HG03108 (cell line): ENCODE results near the gene SEC14L6.
"Not testable (repeated sequence)": the region's sequence is repeated elsewhere in the genome, so short reads cannot be mapped to it uniquely, and the experiment has no call there.

Experiments
- ATAC-seq: cut with Tn5 transposase; IDR thresholded peaks from one replicate; pipeline ENCODE4 v1.9.1; 2021; ENCODE audit warnings: moderate library complexity; ENCODE audit not compliant: unreplicated experiment

Gene SEC14L6

GRCh38 chr22:30546616-30547015, at the start of gene SEC14L6:
SEC14L6 (minus strand) TSS chr22:30546741; CDS start chr22:30546682, 59 bp downstream.
- no peak for ATAC-seq

DNA sequence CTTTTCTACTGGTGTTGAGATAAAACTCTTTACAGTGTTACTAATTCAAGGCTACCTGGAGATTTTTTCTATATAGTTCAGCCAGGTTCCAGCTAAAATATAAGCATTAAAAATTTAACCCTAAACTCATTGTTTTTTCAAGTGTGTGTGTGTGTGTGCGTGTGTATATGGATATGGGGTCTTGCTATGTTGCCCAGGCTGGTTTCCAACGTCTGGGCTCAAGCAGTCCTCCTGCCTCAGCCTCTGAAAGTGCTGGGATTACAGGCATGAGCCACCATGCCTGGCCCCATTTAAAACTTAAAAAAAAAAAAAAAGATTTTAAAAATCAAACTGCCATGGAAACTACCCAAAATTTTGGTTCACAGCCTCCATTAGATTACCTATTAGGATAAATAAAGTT, 49.7 kb upstream of the SEC14L6 start:
- no peak for ATAC-seq

DNA sequence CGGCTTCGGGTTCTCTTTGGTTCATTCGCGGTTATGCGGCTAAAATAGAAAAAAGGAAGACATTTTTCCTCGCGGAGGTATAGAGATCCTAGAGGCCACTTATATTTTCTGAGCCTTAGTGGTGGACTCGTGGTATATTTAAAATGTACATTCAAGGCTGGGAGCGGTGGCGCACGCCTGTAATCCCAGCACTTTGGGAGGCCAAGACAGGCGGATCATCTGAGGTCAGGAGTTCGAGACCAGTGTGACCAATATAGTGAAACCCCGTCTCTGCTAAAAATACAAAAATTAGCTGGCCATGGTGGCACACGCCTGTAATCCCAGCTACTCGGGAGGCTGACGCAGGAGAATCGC, 45.8 kb upstream of the SEC14L6 start:
- ATAC-seq: not testable (repeated sequence)

DNA sequence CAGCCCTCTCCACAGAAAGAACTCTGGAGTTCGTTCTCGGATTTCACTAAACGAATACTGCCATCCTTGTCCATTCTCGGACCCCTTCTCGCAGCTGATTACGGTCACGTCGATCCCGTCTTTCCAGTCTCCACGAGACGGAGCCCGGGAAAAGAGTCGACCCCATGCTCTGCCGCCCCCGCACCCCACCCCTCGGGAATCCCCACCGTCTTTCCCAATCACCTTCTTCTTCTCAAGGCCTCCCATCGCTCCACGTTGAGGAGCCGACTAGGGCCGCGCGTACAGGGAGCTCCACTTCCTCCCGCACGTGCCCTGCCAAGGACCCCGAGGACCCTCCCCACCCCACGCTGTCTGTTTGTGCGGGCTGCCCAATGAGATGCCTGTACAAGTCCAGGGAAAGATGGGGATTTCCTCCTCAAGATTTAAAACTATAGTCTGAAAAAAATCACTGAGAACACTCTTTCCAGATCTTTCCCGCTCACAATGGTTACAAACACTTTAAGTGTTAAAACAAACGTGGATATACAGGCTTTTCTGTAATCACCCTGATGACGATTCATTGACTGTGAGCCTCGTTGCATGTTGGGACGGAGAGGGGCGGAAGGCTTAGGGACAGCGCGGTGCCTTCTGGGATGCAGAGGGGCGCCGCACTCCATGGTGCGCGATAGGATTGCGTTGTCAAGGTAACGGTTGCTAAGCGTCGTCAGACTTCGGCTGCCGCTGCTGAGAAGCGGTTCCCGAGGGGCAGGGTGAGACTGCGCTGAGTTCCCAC, 45.2 kb upstream of the SEC14L6 start, which contains the start of gene PES1:
PES1 (minus strand) TSS at position 323 of the 772 bp plus-strand sequence; CDS start at position 246, 77 bp downstream.
- peak; percentile 95 for ATAC-seq

GRCh38 chr22:30591191-30591587, 44.6 kb upstream of the SEC14L6 start:
- no peak for ATAC-seq

GRCh38 chr22:30586414-30586813, 39.9 kb upstream of the SEC14L6 start:
- ATAC-seq: no peak

- no peak for ATAC-seq
Observed at GRCh38 chr22:30584441-30584840, 37.9 kb upstream of the SEC14L6 start.

DNA sequence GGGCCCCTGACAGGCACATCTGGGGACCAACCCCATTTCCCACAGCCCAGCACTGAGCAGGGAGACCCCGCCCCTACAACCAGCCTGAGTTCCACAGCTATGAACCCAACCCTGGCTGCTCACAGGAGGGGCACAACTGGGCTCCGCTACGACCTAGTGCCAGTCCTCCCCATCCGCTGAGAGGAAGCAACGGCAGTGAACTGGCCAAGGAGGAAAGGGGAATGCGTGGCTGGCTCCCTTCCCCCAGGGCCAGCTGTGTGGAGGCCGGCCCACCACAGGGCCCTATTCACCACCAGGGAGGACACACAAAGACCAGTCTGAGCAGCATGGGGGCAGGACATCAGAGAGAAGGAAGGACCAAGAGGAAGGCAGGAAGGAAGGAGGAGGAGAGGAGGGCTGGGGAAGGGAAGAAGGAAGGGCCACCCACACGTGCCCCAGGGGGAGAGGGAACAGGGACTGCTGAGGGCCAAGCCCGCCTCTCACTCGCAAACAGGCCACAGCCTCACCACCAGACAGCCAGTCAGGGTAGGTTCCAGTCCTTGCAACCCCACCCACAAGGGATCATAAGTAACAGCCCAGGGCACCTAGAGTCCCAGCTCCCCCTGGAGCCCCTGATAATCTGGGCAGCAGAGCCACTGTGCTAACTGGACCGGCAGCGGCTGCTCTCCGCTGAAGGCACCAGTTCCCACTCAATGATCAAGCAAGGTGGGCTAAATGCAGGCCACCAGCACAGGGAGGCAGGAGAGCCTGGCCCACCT, 36.4 kb upstream of the SEC14L6 start:
- ATAC-seq: no peak

DNA sequence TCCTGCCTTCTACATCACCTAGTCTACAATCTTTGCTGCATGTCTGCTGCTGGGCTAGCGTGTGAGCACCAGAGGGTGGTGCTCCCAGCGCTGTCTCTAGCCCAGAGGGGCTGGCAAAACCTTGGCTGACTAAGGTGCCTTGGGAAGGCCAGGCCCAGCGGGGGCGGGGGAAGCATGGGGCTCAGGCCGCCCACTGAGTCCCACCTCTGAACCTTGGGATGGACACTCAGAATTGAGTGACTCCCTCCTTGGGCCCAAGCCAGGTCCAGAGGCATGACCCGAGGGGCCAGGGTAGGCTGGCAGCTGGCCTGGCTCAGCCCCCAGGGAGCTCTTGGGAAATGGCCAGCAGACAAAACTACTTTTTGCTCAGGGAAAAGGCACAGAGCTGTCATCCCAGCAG, 35.5 kb upstream of the SEC14L6 start:
- ATAC-seq: no peak

DNA sequence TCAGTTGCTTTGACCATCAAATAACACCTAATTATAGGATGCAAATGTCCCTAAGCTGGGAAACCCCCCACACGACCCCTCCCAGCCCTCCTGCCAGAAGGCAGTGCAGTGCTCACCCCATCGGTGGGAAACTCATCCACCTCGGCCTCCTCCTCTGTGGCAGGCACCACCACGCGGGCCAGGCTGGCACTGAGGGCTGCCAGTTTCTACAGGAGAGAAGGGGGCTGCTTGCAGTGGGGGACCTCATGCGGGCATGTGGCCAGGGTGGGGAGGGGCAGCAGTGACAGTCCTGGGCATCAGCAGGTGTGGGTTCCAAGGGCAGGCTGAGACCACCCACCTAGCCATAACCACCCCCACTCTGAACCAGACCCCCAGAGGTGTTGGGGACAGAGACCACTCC, 34.4 kb upstream of the SEC14L6 start:
- no peak for ATAC-seq

GRCh38 chr22:30578481-30578880, 31.9 kb upstream of the SEC14L6 start:
- no peak for ATAC-seq

DNA sequence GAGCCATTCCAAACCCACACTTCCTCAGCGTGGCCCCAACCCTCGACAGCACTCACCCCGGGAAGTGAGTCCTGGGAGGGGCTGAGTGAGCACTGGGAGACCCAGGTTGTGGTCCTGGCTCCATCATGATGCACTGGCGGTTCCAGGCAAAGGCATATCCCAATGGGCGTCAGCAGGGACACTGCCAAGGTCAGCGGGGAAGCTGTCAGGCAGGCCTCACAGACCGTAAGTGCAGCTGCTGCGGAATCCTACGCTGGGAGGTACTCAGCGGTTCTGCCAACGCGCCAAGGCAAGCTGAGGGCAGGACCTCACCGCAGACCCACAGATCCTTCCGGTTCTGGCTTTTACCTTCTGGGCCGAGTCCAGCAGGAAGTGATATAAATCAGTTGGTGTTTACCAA, 29.3 kb upstream of the SEC14L6 start:
- ATAC-seq: no peak

DNA sequence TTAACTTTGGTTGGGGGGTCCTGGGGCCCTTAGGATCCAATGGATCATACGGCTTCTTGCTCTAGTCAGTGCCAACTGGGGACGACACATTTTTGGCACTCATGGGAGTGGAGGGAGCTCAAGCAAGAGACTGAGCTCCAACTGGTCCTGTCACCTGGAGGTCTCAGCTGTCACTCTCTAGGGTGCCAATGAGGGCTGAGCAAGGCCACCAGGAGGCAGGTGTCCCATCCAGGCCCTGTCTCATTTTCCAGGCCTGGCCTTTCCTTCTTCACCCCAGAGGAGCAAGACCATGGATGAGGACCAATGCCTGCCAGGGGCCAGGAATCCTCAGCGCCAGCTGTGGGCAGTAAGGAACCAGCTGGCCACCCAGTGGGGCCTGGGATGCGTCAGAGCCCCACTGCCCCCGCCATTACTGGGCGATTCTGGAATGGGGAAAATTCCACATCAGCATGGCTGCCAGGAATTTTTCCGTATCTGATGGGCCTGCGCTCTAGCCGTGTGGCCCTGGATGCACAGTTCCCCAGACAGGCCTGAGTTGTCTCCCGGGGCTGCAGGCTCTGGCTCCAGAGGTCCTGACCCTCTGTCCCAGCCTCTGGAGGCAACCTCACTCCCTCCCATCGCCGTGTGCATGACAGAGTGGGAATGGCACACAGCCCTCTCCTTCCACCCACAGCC, 28.6 kb upstream of the SEC14L6 start:
- no peak for ATAC-seq

DNA sequence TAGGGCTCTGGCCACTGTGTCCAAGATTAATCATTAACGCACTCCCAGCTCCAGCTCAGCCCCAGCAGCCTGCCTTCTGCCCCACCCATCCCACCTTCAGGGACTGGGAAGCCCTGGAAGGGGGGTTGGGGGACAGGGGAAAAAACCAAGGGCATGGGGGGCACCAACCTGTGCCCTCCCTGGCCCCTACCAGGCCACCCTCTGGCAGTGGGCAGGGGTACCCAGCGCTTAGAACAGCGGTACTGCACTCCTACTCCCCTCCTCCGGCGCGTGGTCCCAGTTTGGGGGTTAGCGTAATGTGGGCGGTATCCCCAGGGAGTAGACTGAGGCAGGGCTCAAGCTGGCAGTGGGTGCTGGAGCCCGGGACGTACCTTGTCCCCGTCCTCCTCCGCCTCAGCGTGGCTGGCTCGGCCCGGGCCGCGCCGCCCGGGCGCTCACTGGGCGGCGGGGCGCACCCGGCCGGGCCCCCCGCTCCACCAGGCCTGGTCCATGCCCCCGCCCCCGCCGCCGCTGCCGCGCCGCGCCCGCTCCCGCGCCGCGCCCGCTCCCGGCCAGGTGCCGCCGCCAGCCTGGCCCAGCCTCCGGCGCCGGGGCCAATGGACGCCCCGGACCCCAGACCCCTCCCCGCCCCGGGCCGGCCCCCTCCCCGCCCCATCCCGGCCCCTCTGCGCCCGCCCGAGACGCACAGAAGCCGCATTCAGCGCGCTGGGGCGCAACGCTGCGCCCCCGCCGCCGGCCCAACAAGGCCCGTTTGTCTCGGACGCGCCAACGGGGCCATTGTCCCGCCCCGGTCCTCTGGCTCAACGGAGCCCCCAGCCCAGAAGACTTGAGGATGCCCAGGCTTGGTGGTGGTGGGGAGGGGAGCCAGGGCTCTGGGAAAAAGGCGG, 27.8 kb upstream of the SEC14L6 start, which contains the start of gene GAL3ST1:
GAL3ST1 (minus strand) TSS at position 571 of the 887 bp plus-strand sequence. CDS start 17,273 bp downstream, outside the sequence.
- no peak for ATAC-seq

DNA sequence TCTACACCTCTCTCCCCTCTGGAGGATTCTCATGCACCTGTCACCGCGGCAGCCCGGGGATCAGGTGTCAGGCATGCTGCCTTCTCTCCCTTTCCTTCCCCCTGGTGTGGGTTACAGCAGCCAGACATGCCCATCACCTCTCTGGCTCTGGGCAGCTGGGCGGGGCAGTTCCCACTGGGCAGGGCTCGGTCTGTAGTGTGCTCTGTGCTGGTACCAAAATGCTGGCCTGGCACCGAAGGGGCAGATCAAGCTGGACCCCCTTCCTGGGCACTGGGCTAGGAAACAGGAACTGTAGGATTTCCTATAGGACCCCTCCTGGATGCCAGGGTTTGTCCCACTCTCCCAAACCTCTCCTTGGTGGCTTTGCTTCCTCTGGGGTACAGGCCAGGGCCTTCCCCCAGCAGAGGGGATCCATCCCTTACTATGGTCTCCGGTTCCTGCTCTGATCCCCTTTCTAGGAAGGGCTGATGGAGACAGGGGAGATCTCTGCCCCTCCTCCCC, 27.1 kb upstream of the SEC14L6 start:
- no peak for ATAC-seq

DNA sequence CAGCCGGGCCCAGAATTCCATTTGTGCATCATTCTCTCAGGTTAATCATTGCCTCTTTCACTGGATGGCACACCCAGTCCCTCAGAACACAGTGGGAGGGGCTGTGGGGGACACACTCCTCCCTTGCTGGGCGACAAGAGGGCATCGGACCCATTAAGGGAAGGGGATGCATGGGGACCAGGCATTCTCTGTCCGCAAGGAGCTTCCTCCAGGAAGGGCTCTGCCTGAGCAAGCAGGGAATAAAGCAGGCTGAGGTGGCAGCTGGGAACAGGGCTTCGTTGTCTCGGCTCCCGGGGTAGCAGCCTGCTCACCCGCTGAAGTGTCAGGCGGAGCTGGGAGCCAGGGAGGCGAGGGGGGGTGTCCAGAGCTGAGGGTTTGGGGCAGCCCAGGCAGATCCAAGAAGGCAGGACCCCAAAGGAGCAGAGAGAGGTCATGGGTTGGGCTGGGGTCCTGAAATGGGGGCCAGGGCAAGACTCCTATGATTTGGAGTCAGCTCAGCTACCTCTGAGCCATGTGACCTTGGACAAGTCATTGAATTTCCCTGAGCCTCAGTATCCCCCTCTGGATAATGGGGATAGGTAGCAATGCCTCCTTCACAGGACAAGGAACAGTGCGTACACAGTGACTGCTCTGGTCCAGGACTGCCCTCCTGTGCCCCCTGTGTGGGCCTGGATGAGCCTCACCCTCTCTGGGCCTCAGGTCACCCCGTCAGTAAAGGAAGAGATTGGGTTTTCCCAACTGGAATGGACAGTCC, 26.5 kb upstream of the SEC14L6 start:
- no peak for ATAC-seq

DNA sequence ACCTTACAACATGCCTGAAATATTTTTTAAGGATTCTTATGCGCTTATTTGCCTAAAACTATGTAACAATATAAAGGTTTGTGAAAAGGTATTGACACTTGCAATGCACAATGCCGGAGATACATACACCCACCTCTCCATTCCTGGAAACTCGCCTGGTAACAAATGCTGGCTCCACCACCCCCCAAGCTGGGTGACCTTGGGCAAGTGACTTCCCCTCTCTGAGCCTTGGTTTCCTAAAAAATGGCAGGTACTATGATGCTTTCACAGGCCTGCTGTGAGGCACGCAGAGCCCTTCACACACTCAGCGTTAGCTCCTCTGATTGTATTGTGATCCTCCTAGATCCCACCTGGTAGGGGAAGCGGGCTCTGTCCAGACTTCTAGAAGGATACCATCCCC, 25.7 kb upstream of the SEC14L6 start:
- no peak for ATAC-seq

DNA sequence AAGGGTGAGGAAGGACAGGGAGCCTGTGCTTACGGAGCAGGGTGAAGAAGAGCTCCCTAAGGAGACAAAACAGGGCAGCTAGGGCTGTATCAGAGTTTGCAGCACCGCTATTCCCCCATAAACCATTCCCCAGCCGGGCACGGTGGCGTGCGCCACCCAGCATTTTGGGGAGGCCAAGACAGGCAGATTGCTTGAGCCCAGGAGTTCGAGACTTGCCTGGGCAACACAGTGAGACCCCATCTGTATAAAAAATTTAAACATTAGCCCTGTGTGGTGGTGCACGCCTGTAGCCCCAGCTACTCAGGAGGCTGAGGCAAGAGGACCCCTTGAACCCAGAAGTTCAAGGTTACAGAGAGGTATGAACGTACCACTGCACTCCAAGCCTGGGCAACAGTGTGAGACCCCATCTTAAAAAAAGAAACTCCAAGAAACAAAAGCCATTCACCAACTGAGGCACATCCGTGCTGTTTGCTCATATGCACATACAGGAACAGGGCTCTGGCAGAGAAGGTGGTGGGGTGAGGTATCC, 23.2 kb upstream of the SEC14L6 start:
- ATAC-seq: no peak

DNA sequence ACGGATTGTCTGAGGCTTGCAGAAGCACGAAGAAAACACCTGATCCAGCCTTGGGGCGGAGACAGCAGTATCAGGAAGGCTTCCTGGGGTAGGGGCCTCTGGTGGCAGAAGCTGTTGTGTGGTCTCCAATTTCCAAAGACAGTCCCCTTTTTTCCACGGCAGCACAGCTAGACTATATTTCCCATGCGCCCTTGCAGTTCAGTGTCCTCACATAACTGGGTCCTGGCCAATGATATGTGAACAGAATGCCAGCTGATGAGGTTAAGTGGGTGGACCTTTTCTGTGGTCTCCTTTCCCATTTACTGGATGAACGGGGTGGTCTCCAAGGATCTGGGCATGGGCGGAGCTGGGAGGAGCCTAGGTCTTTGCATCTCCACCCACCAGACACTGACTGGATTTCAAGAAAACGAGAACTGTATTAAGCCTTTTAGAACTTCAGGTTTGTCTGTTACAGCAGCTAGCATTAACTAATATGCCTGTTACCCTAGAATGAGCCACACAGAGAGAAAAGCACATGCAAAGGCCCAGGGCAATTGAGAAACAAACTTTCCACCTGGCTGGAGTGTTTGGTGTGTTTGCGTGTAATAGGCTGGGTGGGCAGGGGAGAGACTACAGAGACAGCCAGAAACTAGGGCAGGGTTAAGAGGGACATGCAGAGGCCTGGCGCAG, 21.7 kb upstream of the SEC14L6 start:
- no peak for ATAC-seq
